HL-60 (cell line): ENCODE data around the gene PDE11A.

Source experiments
- DNase-seq, 2 experiments: peaks; one replicate each; pipeline ENCODE4 v3.0.0-alpha.2; 2010 to 2020; ENCODE audit warnings: low read depth in 1 of 2, low spot score in 1 of 2
- H3K27ac ChIP-seq: fragments of 250-450 bp; sonication (Bioruptor Pico); replicated peaks from 2 replicates; pipeline ENCODE4 v1.5.1; 2020; ENCODE audit warnings: mild to moderate bottlenecking, moderate library complexity
- H3K27me3 ChIP-seq: fragments of 250-450 bp; sonication (Bioruptor Pico); 2 replicates; pipeline ENCODE4 v1.5.1; 2021; ENCODE audit warnings: mild to moderate bottlenecking, moderate library complexity; ENCODE audit not compliant: insufficient read depth, poor library complexity, severe bottlenecking
- H3K4me3 ChIP-seq: replicated peaks from 2 replicates; pipeline ENCODE4 v1.5.1; 2011; ENCODE audit warnings: mild to moderate bottlenecking, control low read depth, low read length; ENCODE audit not compliant: insufficient read depth
- CTCF ChIP-seq: IDR thresholded peaks from one replicate; pipeline ENCODE4 v1.5.1; 2011; ENCODE audit warnings: low read length, control low read depth, inconsistent platforms; ENCODE audit not compliant: insufficient read depth
- GABPA ChIP-seq: IDR thresholded peaks from 2 replicates; pipeline ENCODE4 v1.6.1; 2012; ENCODE audit warnings: low read depth
- POLR2AphosphoS5 ChIP-seq: IDR thresholded peaks from 2 replicates; pipeline ENCODE4 v1.6.1; 2012; ENCODE audit warnings: low read depth
- SPI1 ChIP-seq: IDR thresholded peaks from 2 replicates; pipeline ENCODE4 v1.6.1; 2012; ENCODE audit warnings: low read depth, mild to moderate bottlenecking, borderline replicate concordance
- TF ChIP-seq, protein P1 (sequence below): IDR thresholded peaks from 2 replicates; pipeline ENCODE4 v1.6.1; 2012; ENCODE audit warnings: low read depth; ENCODE audit not compliant: insufficient replicate concordance

The PDE11A gene

GRCh38 chr2:177868806-177869205, 203.8 kb downstream of the PDE11A start:
- TF ChIP-seq, protein P1, sequence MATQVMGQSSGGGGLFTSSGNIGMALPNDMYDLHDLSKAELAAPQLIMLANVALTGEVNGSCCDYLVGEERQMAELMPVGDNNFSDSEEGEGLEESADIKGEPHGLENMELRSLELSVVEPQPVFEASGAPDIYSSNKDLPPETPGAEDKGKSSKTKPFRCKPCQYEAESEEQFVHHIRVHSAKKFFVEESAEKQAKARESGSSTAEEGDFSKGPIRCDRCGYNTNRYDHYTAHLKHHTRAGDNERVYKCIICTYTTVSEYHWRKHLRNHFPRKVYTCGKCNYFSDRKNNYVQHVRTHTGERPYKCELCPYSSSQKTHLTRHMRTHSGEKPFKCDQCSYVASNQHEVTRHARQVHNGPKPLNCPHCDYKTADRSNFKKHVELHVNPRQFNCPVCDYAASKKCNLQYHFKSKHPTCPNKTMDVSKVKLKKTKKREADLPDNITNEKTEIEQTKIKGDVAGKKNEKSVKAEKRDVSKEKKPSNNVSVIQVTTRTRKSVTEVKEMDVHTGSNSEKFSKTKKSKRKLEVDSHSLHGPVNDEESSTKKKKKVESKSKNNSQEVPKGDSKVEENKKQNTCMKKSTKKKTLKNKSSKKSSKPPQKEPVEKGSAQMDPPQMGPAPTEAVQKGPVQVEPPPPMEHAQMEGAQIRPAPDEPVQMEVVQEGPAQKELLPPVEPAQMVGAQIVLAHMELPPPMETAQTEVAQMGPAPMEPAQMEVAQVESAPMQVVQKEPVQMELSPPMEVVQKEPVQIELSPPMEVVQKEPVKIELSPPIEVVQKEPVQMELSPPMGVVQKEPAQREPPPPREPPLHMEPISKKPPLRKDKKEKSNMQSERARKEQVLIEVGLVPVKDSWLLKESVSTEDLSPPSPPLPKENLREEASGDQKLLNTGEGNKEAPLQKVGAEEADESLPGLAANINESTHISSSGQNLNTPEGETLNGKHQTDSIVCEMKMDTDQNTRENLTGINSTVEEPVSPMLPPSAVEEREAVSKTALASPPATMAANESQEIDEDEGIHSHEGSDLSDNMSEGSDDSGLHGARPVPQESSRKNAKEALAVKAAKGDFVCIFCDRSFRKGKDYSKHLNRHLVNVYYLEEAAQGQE = no peak
- TF ChIP-seq CTCF (no peak), GABPA (no peak), POLR2AphosphoS5 (no peak), SPI1 (no peak)

DNA sequence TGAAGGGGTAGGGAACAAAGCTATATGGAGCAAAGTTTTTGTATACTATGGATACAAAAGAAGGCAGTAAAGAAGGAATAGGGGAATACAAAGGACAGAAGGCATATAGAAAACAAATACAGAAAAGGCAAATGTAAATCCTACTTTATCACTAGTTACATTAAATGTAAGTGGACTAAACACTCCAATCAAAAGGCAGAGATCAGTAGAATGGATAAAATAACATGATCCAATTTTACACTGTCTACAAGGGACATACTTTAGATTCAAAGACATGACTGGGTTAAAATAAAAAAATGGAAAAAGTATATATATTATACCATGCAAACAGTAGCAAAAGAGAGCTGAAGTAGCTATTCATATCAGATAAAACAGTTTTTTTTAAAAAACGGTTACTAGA, 215.0 kb downstream of the PDE11A start:
- TF ChIP-seq POLR2AphosphoS5 = no peak
- no peak for TF ChIP-seq GABPA
- no peak for TF ChIP-seq CTCF
- TF ChIP-seq, protein P1 = no peak
- TF ChIP-seq SPI1 = no peak
- no peak overlapping the region for H3K4me3 ChIP-seq
- no peak overlapping the region for H3K27ac ChIP-seq
- no peak for DNase-seq
- no peaks in the 10 kb centered on the region for H3K27me3 ChIP-seq

More at GRCh38 chr2:177868806-177869205, 203.8 kb downstream of the PDE11A start:
- Histone ChIP-seq H3K27ac (no peak overlapping the region), H3K4me3 (no peak overlapping the region), H3K27me3 (no peaks in the 10 kb centered on the region)
- DNase-seq = no peak

DNA sequence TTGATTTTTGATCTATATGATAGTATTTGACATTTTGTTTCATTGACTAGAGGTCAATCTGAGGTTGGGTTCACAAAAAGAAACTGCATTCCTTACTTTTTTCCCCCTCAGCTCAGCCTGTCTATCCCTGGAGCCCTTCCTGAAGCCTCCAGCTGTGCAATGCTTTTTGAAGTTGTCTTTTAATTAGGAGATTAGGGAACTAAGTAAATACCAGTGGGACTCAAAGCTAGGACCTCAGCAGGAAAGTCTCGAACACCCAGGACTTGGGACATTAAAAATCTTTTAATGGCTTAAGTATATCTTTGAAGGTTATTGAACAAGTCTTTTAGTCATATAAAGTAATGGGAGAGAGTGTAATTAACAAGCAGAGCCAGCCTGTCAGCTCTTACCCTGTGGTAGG, 220.2 kb downstream of the PDE11A start:
- no peak for TF ChIP-seq POLR2AphosphoS5
- no peak for TF ChIP-seq CTCF
- no peak for TF ChIP-seq SPI1
- TF ChIP-seq, protein P1 = no peak
- no peak for TF ChIP-seq GABPA
- no peak overlapping the region for H3K4me3 ChIP-seq
- H3K27ac ChIP-seq = no peak overlapping the region
- H3K27me3 ChIP-seq = no peaks in the 10 kb centered on the region
- DNase-seq = no peak
